HCT116 (cell line): Measurements from ENCODE around the gene HSPA9.

ENCODE experiments used
- EZH2 ChIP-seq: fragments of 200-600 bp; sonication (generic); IDR thresholded peaks from 2 replicates; pipeline ENCODE4 v1.6.1; 2017; ENCODE audit warnings: antibody characterized with exemption, mixed run types
- EZH2phosphoT487 ChIP-seq: fragments of 200-600 bp; IDR thresholded peaks from 2 replicates; pipeline ENCODE4 v1.6.1; 2018; ENCODE audit warnings: antibody characterized with exemption, borderline replicate concordance
- POLR2A ChIP-seq: IDR thresholded peaks from 2 replicates; pipeline ENCODE4 v1.7.0; 2011; ENCODE audit warnings: borderline replicate concordance; ENCODE audit not compliant: insufficient read depth, insufficient read length; ENCODE audit errors: extremely low read depth
- RAD21 ChIP-seq: IDR thresholded peaks from 2 replicates; pipeline ENCODE4 v1.6.1; 2012; ENCODE audit warnings: low read depth, mild to moderate bottlenecking
- TF ChIP-seq, protein P1 (sequence below), 3 experiments: fragments of 200-600 bp in 1 of 3; sonication (generic) in 1 of 3; IDR thresholded peaks in 2 of 3; conservative IDR thresholded peaks in 1 of 3; 2 replicates each; pipeline ENCODE4 v1.5.1; 2012 to 2017; ENCODE audit warnings: low read depth in 2 of 3, low read length in 2 of 3, antibody characterized with exemption in 1 of 3, borderline replicate concordance in 1 of 3, control low read depth in 1 of 3, mild to moderate bottlenecking in 1 of 3, mixed read lengths in 1 of 3, mixed run types in 1 of 3, moderate library complexity in 1 of 3; ENCODE audit not compliant: insufficient read depth in 1 of 3

GRCh38 chr5:138595180-138595795, 20.1 kb upstream of the HSPA9 start:
- TF ChIP-seq EZH2phosphoT487 (no peak), POLR2A (no peak), RAD21 (peak; percentile 43), EZH2 (no peak)
- TF ChIP-seq, protein P1, sequence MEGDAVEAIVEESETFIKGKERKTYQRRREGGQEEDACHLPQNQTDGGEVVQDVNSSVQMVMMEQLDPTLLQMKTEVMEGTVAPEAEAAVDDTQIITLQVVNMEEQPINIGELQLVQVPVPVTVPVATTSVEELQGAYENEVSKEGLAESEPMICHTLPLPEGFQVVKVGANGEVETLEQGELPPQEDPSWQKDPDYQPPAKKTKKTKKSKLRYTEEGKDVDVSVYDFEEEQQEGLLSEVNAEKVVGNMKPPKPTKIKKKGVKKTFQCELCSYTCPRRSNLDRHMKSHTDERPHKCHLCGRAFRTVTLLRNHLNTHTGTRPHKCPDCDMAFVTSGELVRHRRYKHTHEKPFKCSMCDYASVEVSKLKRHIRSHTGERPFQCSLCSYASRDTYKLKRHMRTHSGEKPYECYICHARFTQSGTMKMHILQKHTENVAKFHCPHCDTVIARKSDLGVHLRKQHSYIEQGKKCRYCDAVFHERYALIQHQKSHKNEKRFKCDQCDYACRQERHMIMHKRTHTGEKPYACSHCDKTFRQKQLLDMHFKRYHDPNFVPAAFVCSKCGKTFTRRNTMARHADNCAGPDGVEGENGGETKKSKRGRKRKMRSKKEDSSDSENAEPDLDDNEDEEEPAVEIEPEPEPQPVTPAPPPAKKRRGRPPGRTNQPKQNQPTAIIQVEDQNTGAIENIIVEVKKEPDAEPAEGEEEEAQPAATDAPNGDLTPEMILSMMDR (IDR thresholded peaks at IDR 0.05 in 2 of 3, conservative IDR thresholded peaks at IDR 0.05 in 1 of 3; ENCODE audit: borderline replicate concordance in 1 of 3, insufficient read depth in 1 of 3, low read depth in 2 of 3, low read length in 2 of 3) = no peak
